Body of pancreas (tissue), 4 donors: Measurements from ENCODE around the gene MYO15B. TPM values are rescaled to one million over a fixed set of nuclear protein-coding genes. Genes with fewer than 3 reads are reported as not detected.

Source experiments
- ATAC-seq: fragments of 150-250 bp; one replicate; pipeline ENCODE4 v1.9.1; 2016
- DNase-seq, 4 donors: peaks; one replicate each; pipeline ENCODE4 v3.0.0-alpha.2; 2019
- H3K27ac ChIP-seq, 4 donors: fragments of 200-600 bp; sonication (generic); 1 replicate in 3 of 4; 2 replicates in 1 of 4; pipeline versions ENCODE4 v1.5.1 to v1.6.1; 2016 to 2019; ENCODE audit warnings: mild to moderate bottlenecking in 1 of 4, mixed read lengths in 1 of 4, moderate library complexity in 1 of 4
- H3K27me3 ChIP-seq, 2 donors: fragments of 200-600 bp; sonication (generic); one replicate each; pipeline ENCODE4 v1.6.0; 2016; ENCODE audit warnings: mild to moderate bottlenecking in 1 of 2
- H3K36me3 ChIP-seq, 2 donors: fragments of 200-600 bp; sonication (generic); replicated peaks in 1 of 2; 2 replicates each; pipeline ENCODE4 v1.5.1; 2016; ENCODE audit warnings: low read depth in 2 of 2; ENCODE audit not compliant: insufficient read depth in 1 of 2
- H3K4me1 ChIP-seq: fragments of 200-600 bp; sonication (generic); one replicate; pipeline ENCODE4 v1.6.0; 2016
- H3K4me3 ChIP-seq, 2 donors: fragments of 200-600 bp; sonication (generic); 1 replicate in 1 of 2; 2 replicates in 1 of 2; pipeline ENCODE4 v1.5.1; 2016 to 2019
- H3K9me3 ChIP-seq, 3 donors: fragments of 200-600 bp; sonication (generic); 1 replicate in 2 of 3; 2 replicates in 1 of 3; pipeline ENCODE4 v1.5.1; 2016
- CTCF ChIP-seq, 7 experiments: fragments of 450-650 bp in 4 of 7; fragments of 200-600 bp in 3 of 7; sonication (generic) in 3 of 7; IDR thresholded peaks; one replicate each; pipeline ENCODE4 v1.5.1; 2016 to 2019; ENCODE audit warnings: antibody characterized with exemption in 7 of 7
- POLR2A ChIP-seq, 3 donors: fragments of 450-650 bp; IDR thresholded peaks; one replicate each; pipeline ENCODE4 v1.6.1; 2016; ENCODE audit warnings: antibody characterized with exemption in 3 of 3, mild to moderate bottlenecking in 2 of 3
- WGBS, 2 donors: methylation state at CpG; one replicate each; pipeline ENCODE4 v1.1.5; 2017; 5-methylcytosine and 5-hydroxymethylcytosine counted together
- intact Hi-C: fragments of 100-400 bp; cut with DNase I; formaldehyde crosslinking; loops from one replicate; pipeline ENCODE4 v1.15.1; 2023
- total RNA-seq, 2 donors: library from RNA; depleted of rRNA; stranded (reverse); fragments of >200 nt; gene quantifications; one replicate each; pipeline ENCODE4 v1.1.0, GENCODE V29; 2016

Gene MYO15B
- total RNA-seq, 2 donors from 2014 or later = 61.2 to 183 TPM

GRCh38 chr17:75641343-75641742 is 53.7 kb downstream of the MYO15B start:
- Histone ChIP-seq H3K36me3 (no peaks in the 10 kb centered on the region), H3K9me3 (no peaks in the 10 kb centered on the region), H3K27ac (peak overlapping the region; percentile 30 to 92 (median 56)), H3K4me3 (no peak overlapping the region), H3K27me3 (no peaks in the 10 kb centered on the region), H3K4me1 (peaks cover 47% of the 10 kb centered on the region)
- TF ChIP-seq CTCF (IDR thresholded peaks at IDR 0.05) = no peak
- no peak for TF ChIP-seq POLR2A (IDR thresholded peaks at IDR 0.05)
- intact Hi-C loops = no loop called here
- 68% methylated on average over 9 of the region's 9 CpGs; no CpG with 5 or more reads in 1 of the 2 donors for WGBS, 2 donors
- no peak for ATAC-seq
- peak in 3 of 4 donors; percentile 39 to 54 (median 41) for DNase-seq

GRCh38 chr17:75642182-75642783 is 54.7 kb downstream of the MYO15B start:
- Histone ChIP-seq H3K36me3 (no peaks in the 10 kb centered on the region), H3K27me3 (no peaks in the 10 kb centered on the region), H3K4me3 (no peak overlapping the region), H3K4me1 (peaks cover 56% of the 10 kb centered on the region), H3K9me3 (no peaks in the 10 kb centered on the region), H3K27ac (peak overlapping the region; percentile 32 to 92 (median 56))
- TF ChIP-seq POLR2A (IDR thresholded peaks at IDR 0.05) = no peak
- no peak for TF ChIP-seq CTCF (IDR thresholded peaks at IDR 0.05)
- ATAC-seq (no peak), DNase-seq (peak in 3 of 4 donors; percentile 27 to 48 (median 37))
- WGBS, 2 donors = 67 to 81% methylated on average over 7 of the region's 7 CpGs
- intact Hi-C loops = no loop called here

- Histone ChIP-seq H3K4me1 (peaks cover 60% of the 10 kb centered on the region), H3K27ac (peak overlapping the region; percentile 32 to 92 (median 56)), H3K27me3 (no peaks in the 10 kb centered on the region), H3K4me3 (no peak overlapping the region), H3K36me3 (no peaks in the 10 kb centered on the region), H3K9me3 (no peaks in the 10 kb centered on the region)
- no peak for TF ChIP-seq CTCF (IDR thresholded peaks at IDR 0.05)
- TF ChIP-seq POLR2A (IDR thresholded peaks at IDR 0.05) = no peak
- 84 to 90% methylated on average over 16 to 17 of the region's 17 CpGs for whole genome bisulfite sequencing, 2 donors
- intact Hi-C loops = no loop called here
- DNase-seq (peak in 1 of 4 donors; percentile 10), ATAC-seq (no peak)
Observed at GRCh38 chr17:75642784-75643642, 55.4 kb downstream of the MYO15B start.

- H3K4me1 ChIP-seq = peaks cover 60% of the 10 kb centered on the region
- no peaks in the 10 kb centered on the region for H3K9me3 ChIP-seq
- WGBS, 2 donors = 91 to 93% methylated on average over 7 of the region's 7 CpGs
- H3K27me3 ChIP-seq = no peaks in the 10 kb centered on the region
- TF ChIP-seq POLR2A (IDR thresholded peaks at IDR 0.05) = no peak
- intact Hi-C loops = no loop called here
- no peak overlapping the region for H3K4me3 ChIP-seq
- no peaks in the 10 kb centered on the region for H3K36me3 ChIP-seq
- ATAC-seq (no peak), DNase-seq (no peak)
- H3K27ac ChIP-seq = peak overlapping the region in 2 of 4 donors; percentile 49 to 92
Observed at GRCh38 chr17:75643643-75644017, 56.0 kb downstream of the MYO15B start.

GRCh38 chr17:75645501-75645888 is 57.9 kb downstream of the MYO15B start:
- Histone ChIP-seq H3K9me3 (no peaks in the 10 kb centered on the region), H3K4me3 (no peak overlapping the region), H3K27ac (peak overlapping the region; percentile 92 to 98 (median 96)), H3K36me3 (no peaks in the 10 kb centered on the region), H3K4me1 (peaks cover 54% of the 10 kb centered on the region), H3K27me3 (no peaks in the 10 kb centered on the region)
- TF ChIP-seq CTCF (IDR thresholded peaks at IDR 0.05) (no peak), POLR2A (IDR thresholded peaks at IDR 0.05) (no peak)
- 21 to 45% methylated on average over 5 to 7 of the region's 7 CpGs for WGBS, 2 donors
- peak; percentile 52 for ATAC-seq
- intact Hi-C loops = no loop called here
- peak; percentile 51 to 80 (median 69) for DNase-seq
